ENCODE data around the gene PCAT7. TPM values are rescaled to one million over a fixed set of nuclear protein-coding genes. Genes with fewer than 3 reads are reported as not detected.

PCAT7 gene
- polyA plus RNA-seq, 2 donors, result 0.01 TPM; not detected in 1

DNA sequence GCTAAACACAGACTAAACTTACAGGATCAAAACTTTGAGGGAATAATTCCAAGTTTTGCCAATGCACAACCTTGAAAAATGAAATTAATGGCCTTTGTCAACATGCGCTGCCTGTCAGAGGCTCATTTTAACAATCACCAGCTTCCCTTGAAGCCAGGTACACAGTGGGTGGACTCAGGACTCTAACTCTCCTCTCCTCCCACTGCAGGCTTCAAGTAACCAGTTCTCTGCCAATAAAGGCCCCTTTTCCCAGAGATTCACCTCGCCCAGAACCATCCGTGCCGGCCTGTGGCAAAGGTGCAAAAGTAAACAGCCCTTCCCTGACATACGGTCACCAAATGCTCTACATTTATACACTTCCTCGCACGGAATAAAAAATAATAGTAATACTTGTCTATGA is 57.2 kb downstream of the PCAT7 start:
- Histone ChIP-seq H3K27me3 (ENCODE audit: control insufficient read depth in 1 of 2, insufficient read depth in 2 of 2, low read length in 2 of 2) (no peaks in the 10 kb centered on the region), H3K4me3 (ENCODE audit: low read depth in 1 of 2, low read length in 2 of 2) (no peak overlapping the region), H3K9me3 (ENCODE audit: control insufficient read depth in 2 of 2, insufficient read depth in 1 of 2, low read depth in 1 of 2, low read length in 1 of 2) (no peaks in the 10 kb centered on the region), H3K4me1 (ENCODE audit: control insufficient read depth in 2 of 2, insufficient read depth in 2 of 2, low read length in 1 of 2) (no peaks in the 10 kb centered on the region), H3K27ac (ENCODE audit: low read depth in 2 of 2, low read length in 1 of 2) (no peak overlapping the region), H3K36me3 (ENCODE audit: control insufficient read depth in 2 of 2, insufficient read depth in 2 of 2, low read length in 1 of 2) (no peaks in the 10 kb centered on the region)
- 60 to 80% methylated on average over 7 of the region's 7 CpGs for WGBS, 2 donors

DNA sequence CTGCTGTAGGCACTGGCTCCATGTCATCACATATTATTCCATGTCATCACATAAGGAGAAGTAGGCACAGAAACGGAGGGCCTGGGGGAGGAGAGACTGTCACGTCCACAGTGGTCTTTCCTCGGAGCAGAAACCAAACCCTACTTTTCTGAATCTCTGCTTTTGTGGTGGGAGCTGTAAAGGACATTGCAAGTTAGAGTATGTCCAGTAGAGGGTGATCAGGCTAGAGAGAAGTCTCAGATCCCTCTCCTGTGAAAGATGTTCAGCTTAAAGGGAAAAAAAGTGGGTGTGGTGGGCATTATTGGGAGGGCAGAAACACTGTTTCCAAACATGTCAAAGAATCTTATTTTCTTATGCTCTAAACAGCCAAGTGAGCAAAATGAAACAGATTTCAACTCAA is 58.1 kb downstream of the PCAT7 start:
- Histone ChIP-seq H3K36me3 (ENCODE audit: control insufficient read depth in 2 of 2, insufficient read depth in 2 of 2, low read length in 1 of 2) (no peaks in the 10 kb centered on the region), H3K9me3 (ENCODE audit: control insufficient read depth in 2 of 2, insufficient read depth in 1 of 2, low read depth in 1 of 2, low read length in 1 of 2) (no peaks in the 10 kb centered on the region), H3K4me3 (ENCODE audit: low read depth in 1 of 2, low read length in 2 of 2) (no peak overlapping the region), H3K27ac (ENCODE audit: low read depth in 2 of 2, low read length in 1 of 2) (no peak overlapping the region), H3K4me1 (ENCODE audit: control insufficient read depth in 2 of 2, insufficient read depth in 2 of 2, low read length in 1 of 2) (no peaks in the 10 kb centered on the region), H3K27me3 (ENCODE audit: control insufficient read depth in 1 of 2, insufficient read depth in 2 of 2, low read length in 2 of 2) (no peaks in the 10 kb centered on the region)
- 83 to 91% methylated on average over 3 of the region's 3 CpGs for WGBS, 2 donors

DNA sequence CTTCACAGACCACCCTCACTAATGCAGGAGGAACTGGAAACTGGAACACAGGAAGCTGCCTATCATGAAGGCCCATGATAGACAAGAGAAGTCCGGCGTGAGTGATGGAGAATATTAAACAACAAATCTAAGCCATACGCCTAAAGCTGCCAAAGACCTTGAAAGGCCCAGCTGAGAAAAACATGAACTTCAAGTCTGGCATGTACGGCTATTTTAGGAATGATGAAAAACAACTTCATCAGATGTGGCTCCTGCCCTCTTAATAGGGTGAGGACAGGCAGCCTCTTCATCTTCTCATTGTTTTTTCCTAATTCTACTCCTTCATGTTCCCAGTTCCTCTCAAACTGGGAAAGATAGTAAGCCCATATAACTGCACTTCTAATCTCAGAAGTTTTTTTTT is 64.1 kb downstream of the PCAT7 start:
- Histone ChIP-seq H3K27ac (ENCODE audit: low read depth in 2 of 2, low read length in 1 of 2) (no peak overlapping the region), H3K36me3 (ENCODE audit: control insufficient read depth in 2 of 2, insufficient read depth in 2 of 2, low read length in 1 of 2) (no peaks in the 10 kb centered on the region), H3K27me3 (ENCODE audit: control insufficient read depth in 1 of 2, insufficient read depth in 2 of 2, low read length in 2 of 2) (no peaks in the 10 kb centered on the region), H3K4me3 (ENCODE audit: low read depth in 1 of 2, low read length in 2 of 2) (no peak overlapping the region), H3K4me1 (ENCODE audit: control insufficient read depth in 2 of 2, insufficient read depth in 2 of 2, low read length in 1 of 2) (no peaks in the 10 kb centered on the region), H3K9me3 (ENCODE audit: control insufficient read depth in 2 of 2, insufficient read depth in 1 of 2, low read depth in 1 of 2, low read length in 1 of 2) (no peaks in the 10 kb centered on the region)
- 43 to 63% methylated on average over 4 of the region's 4 CpGs for WGBS, 2 donors

Other genes with a start within 250 kb of the PCAT7 start
- gene NUTM2F, start 226.4 kb upstream of the PCAT7 start, polyA plus RNA-seq, result not detected
- not detected for gene FBP2, start 38.7 kb downstream of the PCAT7 start, polyA plus RNA-seq
- 1 to 10 TPM; 1.4 to 5.7 TPM for gene FBP1, start 84.4 kb downstream of the PCAT7 start, polyA plus RNA-seq
- 100 to 1,000 TPM in 1 of 2 donors, 10 to 100 TPM in 1; 99.6 to 111 TPM for gene AOPEP, start 171.6 kb downstream of the PCAT7 start, polyA plus RNA-seq